GM12892 (cell line): ENCODE data around the gene EPX.

Experiments
- POLR2A ChIP-seq: IDR thresholded peaks from 2 replicates; pipeline ENCODE4 v1.6.1; 2011; ENCODE audit warnings: low read depth, low read length, control low read depth
- POLR2AphosphoS5 ChIP-seq: IDR thresholded peaks from 2 replicates; pipeline ENCODE4 v1.6.1; 2011; ENCODE audit warnings: low read depth, low read length, control low read depth
- TAF1 ChIP-seq: IDR thresholded peaks from 2 replicates; pipeline ENCODE4 v1.6.1; 2011; ENCODE audit warnings: low read depth, mild to moderate bottlenecking, control low read depth, low read length, borderline replicate concordance

DNA sequence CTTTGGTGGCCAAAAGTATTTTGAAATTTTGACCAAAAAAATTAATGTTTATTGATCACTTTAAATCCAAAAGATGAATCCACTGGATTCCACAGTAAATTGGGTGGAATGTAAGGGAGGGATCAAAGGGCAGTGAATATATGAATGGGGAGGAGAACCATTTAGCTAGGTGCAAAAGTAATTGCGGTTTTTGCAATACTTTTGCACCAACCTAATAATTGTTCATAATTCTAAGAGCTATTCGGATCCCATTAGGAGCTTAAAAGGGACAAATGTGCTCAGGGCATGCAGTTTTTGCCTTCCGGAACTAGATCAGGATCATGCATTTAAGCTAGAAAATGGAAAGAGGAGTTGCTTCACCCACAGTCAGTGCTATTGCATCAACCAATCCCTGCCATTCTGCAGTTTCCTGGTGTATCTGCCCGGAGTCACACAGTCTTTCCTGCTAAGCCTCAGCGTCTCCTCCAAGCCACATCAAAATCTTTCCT is 45.7 kb downstream of the EPX start, which contains the start of gene LPO:
- TF ChIP-seq POLR2A (no peak), POLR2AphosphoS5 (no peak), TAF1 (no peak)
